Large intestine (tissue), 3 donors: ENCODE data around the gene CACNA1C. TPM values are rescaled to one million over a fixed set of nuclear protein-coding genes. Genes with fewer than 3 reads are reported as not detected.

Experiments
- DNase-seq, 2 donors: peaks; one replicate each; pipeline versions ENCODE4 v3.0.0 to v3.0.0-alpha.2; 2013
- H3K27ac ChIP-seq: one replicate; pipeline ENCODE4 v1.5.1; 2013; ENCODE audit warnings: low read length
- H3K27me3 ChIP-seq: 2 replicates; pipeline ENCODE4 v1.6.1; 2013; ENCODE audit warnings: low read length; ENCODE audit not compliant: control insufficient read depth, insufficient read depth
- H3K36me3 ChIP-seq: 2 replicates; pipeline ENCODE4 v1.6.1; 2013; ENCODE audit warnings: low read length; ENCODE audit not compliant: control insufficient read depth, insufficient read depth
- H3K4me1 ChIP-seq: one replicate; pipeline ENCODE4 v1.6.1; 2013; ENCODE audit warnings: low read length; ENCODE audit not compliant: control insufficient read depth, insufficient read depth
- H3K4me3 ChIP-seq: one replicate; pipeline ENCODE4 v1.5.1; 2013; ENCODE audit warnings: low read length
- H3K9me3 ChIP-seq: one replicate; pipeline ENCODE4 v1.6.1; 2013; ENCODE audit warnings: mild to moderate bottlenecking, low read depth, low read length, moderate library complexity; ENCODE audit not compliant: control insufficient read depth
- WGBS: methylation state at CpG from one replicate; pipeline ENCODE4 v1.1.5; 2013; ENCODE audit warnings: low lambda C conversion rate; ENCODE audit not compliant: insufficient coverage; 5-methylcytosine and 5-hydroxymethylcytosine counted together
- polyA plus RNA-seq: library from polyadenylated mRNA; unstranded; fragments of 120-200 nt; gene quantifications from one replicate; pipeline ENCODE4 v1.2.1, GENCODE V29; 2013

The CACNA1C gene
- polyA plus RNA-seq, 1 donor: 5.9 TPM

DNA sequence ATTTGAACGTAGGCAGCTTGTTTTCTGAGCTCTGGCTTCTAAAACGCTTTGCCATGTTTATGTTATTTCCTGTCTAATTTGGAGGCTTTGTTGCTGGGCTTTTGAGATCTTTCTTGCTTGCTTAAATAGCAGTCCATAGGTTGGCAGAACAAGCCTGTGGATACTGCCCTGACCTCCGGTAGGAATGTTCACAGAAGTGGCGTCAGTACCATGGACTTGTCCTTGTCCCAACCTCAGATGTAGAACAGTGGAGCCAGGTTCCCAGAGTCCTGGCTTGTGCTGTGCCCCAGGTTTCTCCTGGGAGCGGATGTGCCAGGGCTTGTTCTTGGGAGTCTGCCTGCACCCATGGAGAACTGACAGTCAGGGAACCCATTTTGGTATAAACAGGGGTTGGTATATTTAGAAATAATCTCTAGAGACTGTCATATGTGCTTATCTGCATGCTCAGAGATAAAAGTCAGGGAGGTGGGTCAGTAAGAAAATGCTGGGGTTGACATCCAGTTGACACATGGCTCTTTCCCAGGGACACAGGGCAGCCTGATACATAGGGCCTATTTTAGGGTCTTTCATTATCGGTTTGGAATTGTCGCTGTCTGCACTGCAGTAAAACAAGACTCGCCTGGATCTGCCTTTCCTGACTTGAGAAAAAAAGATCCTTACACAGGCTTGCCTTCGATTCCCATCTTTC, 22.9 kb downstream of the CACNA1C start:
- Histone ChIP-seq H3K36me3 (no peaks in the 10 kb centered on the region), H3K4me3 (no peak overlapping the region), H3K27ac (peak overlapping the region; percentile 57), H3K9me3 (peaks cover 5% of the 10 kb centered on the region), H3K27me3 (no peaks in the 10 kb centered on the region), H3K4me1 (peaks cover 2% of the 10 kb centered on the region)
- DNase-seq: no peak
- 39% methylated on average over 2 of the region's 9 CpGs for WGBS

DNA sequence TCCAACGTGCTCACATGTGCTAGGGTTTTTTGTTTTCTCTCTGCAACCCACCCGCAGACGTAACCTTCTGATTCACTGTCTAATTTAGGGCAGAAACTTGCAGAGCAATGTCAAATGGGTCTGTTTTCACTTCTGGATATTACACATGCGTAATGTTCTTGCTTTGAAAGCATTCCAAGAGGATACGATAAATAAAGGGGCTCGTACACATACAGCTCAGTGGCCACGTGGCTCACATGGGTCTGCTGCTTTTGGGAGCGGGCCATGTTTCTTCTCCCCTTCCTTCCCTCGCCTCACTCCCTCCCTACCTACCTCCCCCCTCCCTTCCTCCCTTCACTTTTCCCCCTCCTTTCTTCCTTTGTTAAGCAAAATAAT, 23.4 kb downstream of the CACNA1C start:
- H3K36me3 ChIP-seq: no peaks in the 10 kb centered on the region
- H3K4me1 ChIP-seq: peaks cover 2% of the 10 kb centered on the region
- WGBS: 67% methylated on average over 6 of the region's 9 CpGs
- H3K27me3 ChIP-seq: no peaks in the 10 kb centered on the region
- no peak overlapping the region for H3K4me3 ChIP-seq
- peaks cover 2% of the 10 kb centered on the region for H3K9me3 ChIP-seq
- peak overlapping the region; percentile 57 for H3K27ac ChIP-seq
- DNase-seq: no peak

GRCh38 chr12:2076728-2077127, 23.9 kb downstream of the CACNA1C start:
- no peak overlapping the region for H3K4me3 ChIP-seq
- no CpG with 5 or more reads among the region's 10 CpGs for WGBS
- no peak overlapping the region for H3K27ac ChIP-seq
- H3K4me1 ChIP-seq: peaks cover 2% of the 10 kb centered on the region
- no peak for DNase-seq
- no peaks in the 10 kb centered on the region for H3K27me3 ChIP-seq
- H3K9me3 ChIP-seq: peaks cover 2% of the 10 kb centered on the region
- no peaks in the 10 kb centered on the region for H3K36me3 ChIP-seq

- H3K9me3 ChIP-seq: peaks cover 2% of the 10 kb centered on the region
- no peak for DNase-seq
- H3K4me1 ChIP-seq: peaks cover 5% of the 10 kb centered on the region
- no peak overlapping the region for H3K27ac ChIP-seq
- no peaks in the 10 kb centered on the region for H3K27me3 ChIP-seq
- no peaks in the 10 kb centered on the region for H3K36me3 ChIP-seq
- H3K4me3 ChIP-seq: no peak overlapping the region
Observed at GRCh38 chr12:2080604-2081003, 27.8 kb downstream of the CACNA1C start.

DNA sequence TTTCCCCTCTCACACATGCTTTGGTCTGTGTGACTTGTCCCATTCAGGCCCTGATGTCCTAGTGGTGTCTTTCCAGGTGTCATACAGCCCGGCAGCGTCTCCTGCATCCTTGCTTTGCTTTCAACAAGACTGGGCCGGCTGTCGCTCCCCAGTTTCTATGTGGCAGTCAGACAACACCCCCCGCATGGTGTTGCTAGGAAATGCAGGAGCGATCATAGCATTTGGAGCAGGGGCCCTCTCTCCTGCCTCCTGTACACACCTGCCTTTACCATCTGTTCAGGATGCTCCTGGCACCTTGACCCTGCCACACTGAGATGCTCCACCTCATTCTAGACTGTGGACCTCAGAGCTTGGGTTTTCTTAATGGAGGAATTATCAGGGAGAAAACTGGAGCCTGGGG, 29.5 kb downstream of the CACNA1C start:
- Histone ChIP-seq H3K27me3 (no peaks in the 10 kb centered on the region), H3K4me1 (peaks cover 2% of the 10 kb centered on the region), H3K36me3 (no peaks in the 10 kb centered on the region), H3K4me3 (no peak overlapping the region), H3K27ac (peak overlapping the region; percentile 8), H3K9me3 (peaks cover 2% of the 10 kb centered on the region)
- DNase-seq: peak in 1 of 2 donors; percentile 34
- no CpG with 5 or more reads among the region's 6 CpGs for WGBS

DNA sequence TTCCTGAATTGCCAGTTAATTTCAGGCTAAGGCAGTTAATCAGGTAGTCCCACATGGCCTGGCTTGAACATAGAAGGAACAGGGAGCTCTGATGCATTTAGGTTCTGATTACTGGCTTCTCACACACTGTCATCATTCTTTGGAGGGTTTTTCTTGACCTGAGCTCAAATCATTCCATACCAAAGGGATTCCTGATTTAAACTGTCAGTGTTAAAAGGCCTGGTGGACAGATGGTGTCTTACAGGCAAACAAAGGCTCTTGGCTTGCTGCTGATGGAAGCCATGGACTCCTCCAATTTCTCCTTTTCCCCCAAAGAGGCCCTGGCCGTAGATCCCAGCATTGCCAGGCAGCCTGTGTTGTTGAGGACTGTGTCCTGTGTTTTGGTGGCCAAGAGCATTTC, 30.2 kb downstream of the CACNA1C start:
- DNase-seq: no peak
- Histone ChIP-seq H3K4me1 (peaks cover 2% of the 10 kb centered on the region), H3K27me3 (no peaks in the 10 kb centered on the region), H3K9me3 (peaks cover 2% of the 10 kb centered on the region), H3K27ac (peak overlapping the region; percentile 2), H3K4me3 (no peak overlapping the region), H3K36me3 (no peaks in the 10 kb centered on the region)
- WGBS: no CpG with 5 or more reads among the region's 1 CpG

- H3K9me3 ChIP-seq: peaks cover 2% of the 10 kb centered on the region
- peak overlapping the region; percentile 2 for H3K27ac ChIP-seq
- no peaks in the 10 kb centered on the region for H3K36me3 ChIP-seq
- H3K27me3 ChIP-seq: no peaks in the 10 kb centered on the region
- H3K4me3 ChIP-seq: no peak overlapping the region
- no peak for DNase-seq
- peaks cover 2% of the 10 kb centered on the region for H3K4me1 ChIP-seq
- WGBS: no CpG with 5 or more reads among the region's 1 CpG
Observed at GRCh38 chr12:2083561-2083960, 30.8 kb downstream of the CACNA1C start.

GRCh38 chr12:2084553-2085296, 31.9 kb downstream of the CACNA1C start:
- H3K9me3 ChIP-seq: peaks cover 2% of the 10 kb centered on the region
- 49% methylated on average over 3 of the region's 4 CpGs for WGBS
- H3K4me1 ChIP-seq: peaks cover 2% of the 10 kb centered on the region
- no peak overlapping the region for H3K27ac ChIP-seq
- no peak for DNase-seq
- no peaks in the 10 kb centered on the region for H3K36me3 ChIP-seq
- no peak overlapping the region for H3K4me3 ChIP-seq
- no peaks in the 10 kb centered on the region for H3K27me3 ChIP-seq

GRCh38 chr12:2092354-2092753, 39.6 kb downstream of the CACNA1C start:
- H3K27me3 ChIP-seq: no peaks in the 10 kb centered on the region

GRCh38 chr12:2092890-2093289, 40.1 kb downstream of the CACNA1C start:
- no CpG with 5 or more reads among the region's 6 CpGs for WGBS
- DNase-seq: no peak
- Histone ChIP-seq H3K27me3 (peaks cover 4% of the 10 kb centered on the region), H3K4me1 (no peaks in the 10 kb centered on the region), H3K36me3 (no peaks in the 10 kb centered on the region), H3K4me3 (no peak overlapping the region), H3K27ac (no peak overlapping the region), H3K9me3 (no peaks in the 10 kb centered on the region)

More at GRCh38 chr12:2092354-2092753, 39.6 kb downstream of the CACNA1C start:
- DNase-seq: no peak
- no peak overlapping the region for H3K4me3 ChIP-seq
- no peak overlapping the region for H3K27ac ChIP-seq
- H3K4me1 ChIP-seq: no peaks in the 10 kb centered on the region
- H3K36me3 ChIP-seq: no peaks in the 10 kb centered on the region
- no peaks in the 10 kb centered on the region for H3K9me3 ChIP-seq
- no CpG with 5 or more reads among the region's 5 CpGs for WGBS

DNA sequence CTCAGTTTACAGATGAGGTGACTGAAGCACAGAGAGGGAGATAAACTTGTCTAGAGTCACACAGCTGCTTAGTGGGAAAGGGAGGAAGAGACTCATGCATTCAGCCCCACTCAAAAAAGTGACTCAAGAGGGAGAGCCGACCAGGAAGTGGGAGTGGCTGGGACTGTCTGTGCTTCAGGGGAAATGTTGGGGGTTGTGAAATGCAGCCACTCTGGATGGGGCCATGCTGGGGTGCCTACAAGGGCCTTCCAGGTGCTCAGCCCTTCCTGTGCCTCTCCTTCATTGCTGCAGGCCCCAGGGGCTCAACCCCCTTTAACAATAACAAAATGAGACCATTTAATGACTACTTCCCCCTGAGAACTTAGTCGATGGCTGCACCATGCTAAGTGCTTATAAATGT, 41.8 kb downstream of the CACNA1C start:
- Histone ChIP-seq H3K4me1 (no peaks in the 10 kb centered on the region), H3K4me3 (no peak overlapping the region), H3K36me3 (no peaks in the 10 kb centered on the region), H3K27ac (no peak overlapping the region), H3K27me3 (peaks cover 4% of the 10 kb centered on the region), H3K9me3 (no peaks in the 10 kb centered on the region)
- no CpG with 5 or more reads among the region's 2 CpGs for WGBS
- DNase-seq: no peak
